Measurements from ENCODE around the gene HOXB5.

DNA sequence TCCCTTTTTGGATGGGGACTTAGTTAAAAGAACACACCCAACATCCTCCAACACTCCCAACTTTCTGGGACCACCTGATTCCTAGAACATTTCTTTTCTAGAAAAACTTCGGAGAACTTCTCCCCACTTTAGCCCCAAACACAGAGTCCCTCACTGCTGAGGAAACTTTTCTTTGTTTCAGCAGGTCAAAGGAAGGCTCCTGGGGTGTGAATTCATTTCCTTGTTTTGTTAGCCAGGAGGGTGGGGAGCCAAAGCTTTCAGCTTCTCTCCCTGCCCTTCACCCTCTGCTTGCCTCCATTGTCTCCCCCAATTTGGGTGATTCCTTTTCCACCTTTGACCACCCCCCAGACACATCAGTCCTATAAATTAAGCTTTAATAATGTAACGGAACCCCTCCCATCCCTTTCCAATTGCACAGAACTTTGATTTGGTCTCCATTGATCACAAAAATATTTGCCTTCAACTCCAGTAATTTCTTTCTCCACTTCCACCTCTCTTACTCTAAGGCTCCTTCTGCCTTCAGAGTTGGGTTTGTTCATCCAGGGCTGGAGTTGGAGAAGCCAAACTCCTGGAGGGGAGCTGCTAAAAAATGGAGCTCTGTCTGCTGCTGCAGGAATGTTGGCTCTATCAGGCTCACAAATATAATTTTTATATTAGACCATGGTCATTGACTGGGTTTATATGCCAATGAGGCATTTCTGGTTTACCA is 25.8 kb downstream of the HOXB5 start:
- TF ChIP-seq CTCF (IDR thresholded peaks at IDR 0.05; ENCODE audit: insufficient read depth, low read depth, low read length) (no peak), EZH2 (IDR thresholded peaks at IDR 0.05; ENCODE audit: insufficient read depth, low read length) (no peak)
